ENCODE data around the gene MFAP3.
"Not testable (repeated sequence)": the region's sequence is repeated elsewhere in the genome, so short reads cannot be mapped to it uniquely, and the experiment has no call there.

The MFAP3 gene

DNA sequence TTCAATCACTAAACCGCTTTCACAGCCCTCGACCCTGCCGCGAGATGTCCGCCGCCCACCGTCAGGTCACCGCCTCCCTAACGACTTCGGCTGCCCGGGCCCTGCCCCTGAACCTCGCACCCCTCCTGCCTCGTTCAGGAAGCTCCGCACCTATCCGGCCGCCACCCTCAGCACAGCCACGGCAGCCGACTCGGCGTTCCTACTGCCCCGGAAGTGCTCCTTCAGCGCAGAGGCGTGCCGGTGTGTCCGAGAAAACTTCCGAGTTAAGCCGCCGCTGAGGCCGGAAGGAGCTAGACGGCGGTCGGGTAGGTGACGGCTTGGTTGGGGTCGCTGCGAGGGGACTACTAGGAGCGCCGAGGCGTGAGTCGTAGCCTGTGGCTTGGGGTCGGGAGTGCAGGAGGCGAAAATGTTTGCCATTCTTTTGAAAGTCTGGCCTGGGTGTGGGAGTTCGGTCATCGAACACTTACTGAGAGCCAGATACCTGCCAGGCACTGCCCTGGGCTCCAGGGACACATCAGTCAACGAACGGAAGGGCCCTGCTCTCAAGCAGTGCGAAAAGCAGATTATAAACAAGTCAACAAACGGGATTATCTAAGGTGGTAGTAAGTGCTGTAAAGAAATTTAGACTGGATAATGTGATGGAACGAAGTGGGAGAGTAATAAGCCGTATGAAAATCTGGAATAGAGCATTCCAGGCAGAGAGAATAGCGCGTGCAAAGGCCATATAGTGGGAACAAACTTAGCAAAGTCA, at the start of gene MFAP3, which contains the start of gene FAM114A2:
Gene MFAP3, plus strand, starts transcription at position 261 of the 751 bp plus-strand sequence. CDS start 10,756 bp downstream, outside the sequence.
Gene FAM114A2, minus strand, starts transcription at position 204 of the 751 bp plus-strand sequence. CDS start 3,957 bp downstream, outside the sequence.
- peak; percentile 37 for DNase-seq (ENCODE audit: low read depth)

DNA sequence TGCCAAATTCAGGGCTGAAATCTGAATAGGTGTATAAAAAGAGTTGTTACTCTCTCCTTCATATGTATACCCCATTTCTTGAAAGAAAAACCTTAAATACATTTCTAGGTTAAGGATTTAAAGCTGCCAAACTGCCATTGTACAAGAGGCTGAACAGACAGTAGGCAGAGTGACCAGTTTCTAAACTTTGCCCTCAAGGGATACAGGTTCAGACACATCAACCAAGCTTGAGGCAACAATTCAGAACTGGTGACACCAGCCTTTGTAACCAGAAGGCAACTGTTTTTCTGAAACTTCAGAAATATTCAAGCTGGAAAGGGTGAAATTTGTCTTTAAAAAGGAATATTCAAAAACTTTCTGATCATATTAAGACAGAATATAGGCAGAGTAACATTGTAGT, 47.6 kb upstream of the MFAP3 start:
- DNase-seq (ENCODE audit: low read depth): no peak

DNA sequence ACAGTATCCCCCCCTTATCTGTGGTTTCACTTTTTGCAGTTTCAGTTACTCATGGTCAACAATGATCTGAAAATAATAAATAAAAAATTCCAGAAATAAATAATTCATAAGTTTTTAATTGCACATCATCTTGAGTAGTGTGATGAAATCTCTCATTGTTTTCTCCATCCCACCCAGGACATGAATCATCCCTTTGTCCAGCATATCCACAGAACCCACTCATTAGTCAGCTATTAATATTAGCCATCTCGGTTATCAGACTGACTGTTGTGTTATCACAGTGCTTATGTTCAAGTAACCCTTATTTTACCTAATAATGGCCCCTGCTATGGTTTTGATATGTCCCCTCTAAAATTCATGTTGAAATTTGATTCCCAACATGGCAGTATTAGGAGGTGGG, 40.8 kb upstream of the MFAP3 start:
- DNase-seq (ENCODE audit: low read depth): no peak

DNA sequence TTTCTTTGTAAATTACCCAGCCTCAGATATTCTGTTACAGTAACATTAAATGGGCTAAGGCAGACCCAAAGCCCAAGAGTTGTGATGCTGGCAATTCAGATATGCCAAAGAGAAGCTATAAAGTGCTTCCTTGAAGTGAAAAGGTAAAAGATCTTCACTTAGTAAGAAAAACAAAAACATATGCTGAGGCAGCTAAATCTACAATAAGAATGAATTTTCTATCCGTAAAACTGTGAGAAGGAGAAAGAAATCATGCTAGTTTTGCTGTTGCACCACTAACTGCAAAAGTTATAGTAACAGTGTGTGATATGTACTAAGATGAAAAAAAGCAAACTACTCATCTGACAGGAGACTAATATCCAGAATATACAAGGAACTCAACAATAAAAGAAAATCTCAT, 40.0 kb upstream of the MFAP3 start:
- DNase-seq (ENCODE audit: low read depth): no peak

DNA sequence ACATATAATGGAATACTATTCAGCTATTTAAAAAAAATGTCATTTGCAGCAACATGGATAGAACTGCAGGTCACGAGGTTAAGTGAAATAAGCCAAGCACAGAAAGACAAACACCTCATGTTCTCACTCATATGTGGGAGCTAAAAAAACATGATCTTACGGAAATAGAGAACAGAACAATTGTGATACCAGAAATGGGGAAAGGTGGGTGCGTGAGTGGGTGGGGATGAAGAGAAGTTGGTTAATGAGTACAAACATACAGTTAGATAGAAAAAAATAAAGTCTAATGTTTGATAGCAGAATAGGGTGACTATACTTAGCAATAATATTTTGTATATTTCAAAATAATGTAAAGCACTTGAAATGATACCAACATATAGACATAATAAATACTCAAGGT, 38.8 kb upstream of the MFAP3 start:
- DNase-seq (ENCODE audit: low read depth): no peak

DNA sequence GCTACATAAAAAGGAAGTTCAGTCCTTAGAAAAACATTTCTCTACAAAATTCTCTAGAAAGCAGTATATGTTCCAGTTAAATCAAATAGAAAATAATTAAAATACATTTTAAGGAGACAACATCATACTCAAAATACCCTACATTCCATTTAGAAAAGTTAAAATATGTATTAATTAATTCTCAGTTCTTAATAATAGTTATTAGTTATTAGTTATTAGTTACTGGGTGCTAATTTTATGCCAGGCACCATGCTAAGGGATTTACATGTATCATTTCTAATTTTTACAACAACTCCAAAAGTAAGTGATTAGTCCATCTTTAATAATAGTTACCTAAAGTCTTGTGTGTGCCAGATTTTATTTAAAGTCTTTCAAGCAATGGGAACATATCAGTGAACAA, 38.1 kb upstream of the MFAP3 start:
- DNase-seq (ENCODE audit: low read depth): no peak

DNA sequence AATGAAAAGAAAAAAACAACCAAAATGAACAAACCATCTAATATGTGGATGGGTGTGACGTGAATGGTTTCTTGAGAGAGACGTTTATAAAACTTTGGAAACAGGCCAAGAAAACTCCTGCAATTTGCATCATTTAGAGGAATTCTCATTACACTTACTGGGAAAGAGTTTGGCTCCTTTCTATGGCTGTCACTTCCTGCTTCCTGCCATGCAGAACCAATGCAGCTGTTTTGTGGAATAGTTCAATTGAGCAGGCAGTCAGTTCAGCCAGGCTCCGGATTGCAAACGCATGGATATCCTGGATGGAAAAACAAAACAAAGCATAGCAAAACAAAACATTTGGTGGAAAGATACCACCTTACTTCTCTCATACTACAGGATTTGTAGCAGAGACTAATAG, 36.7 kb upstream of the MFAP3 start:
- no peak for DNase-seq (ENCODE audit: low read depth)

DNA sequence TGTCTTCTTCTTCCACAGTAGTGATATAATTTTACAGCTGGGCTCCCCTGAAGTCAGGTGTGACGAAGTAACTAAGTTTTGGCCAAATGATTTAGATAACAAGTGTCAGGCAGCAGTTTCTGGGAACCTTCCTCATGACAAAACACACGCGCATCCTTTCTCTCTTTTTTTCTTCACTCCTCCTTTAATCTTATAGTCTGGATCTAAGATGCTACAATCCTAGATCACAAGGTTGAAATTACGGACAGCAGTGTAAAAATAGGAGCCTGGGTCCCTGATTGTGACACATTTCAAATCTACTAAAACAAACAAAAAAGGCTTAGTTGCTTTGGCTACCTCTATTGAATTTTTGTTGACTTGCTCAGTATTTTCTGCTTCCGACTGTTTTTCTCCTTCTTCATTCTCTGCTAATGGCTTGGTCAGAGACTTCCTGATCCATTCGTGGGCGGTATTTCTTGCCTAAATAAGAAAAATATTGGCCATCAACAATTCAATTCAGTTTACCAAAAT, 36.2 kb upstream of the MFAP3 start:
- no peak for DNase-seq (ENCODE audit: low read depth)

DNA sequence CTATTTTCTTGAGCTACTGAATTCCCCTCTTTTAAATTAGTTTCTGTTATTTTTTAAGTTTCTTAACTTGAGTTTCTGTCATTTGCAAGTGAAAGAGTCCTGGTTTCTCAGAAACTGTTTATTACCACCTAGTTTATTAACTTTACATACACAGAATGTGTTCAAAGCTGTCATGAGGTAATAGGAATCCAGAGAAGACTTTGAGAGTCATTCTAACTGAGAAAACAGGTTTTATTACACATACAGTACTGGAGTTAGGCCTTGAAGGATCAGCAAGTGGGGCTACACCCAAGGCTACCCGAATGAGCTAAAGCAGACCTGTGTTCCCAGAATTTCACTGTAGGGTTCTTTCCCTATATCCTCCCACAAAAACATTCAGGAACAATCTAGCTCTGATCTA, 33.1 kb upstream of the MFAP3 start:
- DNase-seq (ENCODE audit: low read depth): no peak

DNA sequence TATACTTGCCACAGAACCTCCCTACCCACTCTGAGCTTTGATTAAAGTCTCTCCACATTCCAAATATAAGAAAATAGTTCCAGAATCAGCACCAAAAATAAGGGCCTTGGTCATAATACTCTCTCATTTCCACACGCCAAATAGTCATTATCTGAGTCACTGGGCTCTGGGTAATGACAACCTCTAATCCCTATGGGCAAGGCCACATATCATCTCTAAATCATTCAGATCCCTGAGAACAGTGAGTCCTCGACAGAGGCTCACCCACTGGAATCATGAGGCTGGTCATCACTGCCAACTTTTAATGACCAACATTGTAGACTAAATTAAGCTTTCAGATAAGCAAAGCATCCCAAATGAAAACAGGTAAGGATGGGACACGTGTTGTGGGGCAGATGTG, 28.1 kb upstream of the MFAP3 start:
- peak; percentile 17 for DNase-seq (ENCODE audit: low read depth)

DNA sequence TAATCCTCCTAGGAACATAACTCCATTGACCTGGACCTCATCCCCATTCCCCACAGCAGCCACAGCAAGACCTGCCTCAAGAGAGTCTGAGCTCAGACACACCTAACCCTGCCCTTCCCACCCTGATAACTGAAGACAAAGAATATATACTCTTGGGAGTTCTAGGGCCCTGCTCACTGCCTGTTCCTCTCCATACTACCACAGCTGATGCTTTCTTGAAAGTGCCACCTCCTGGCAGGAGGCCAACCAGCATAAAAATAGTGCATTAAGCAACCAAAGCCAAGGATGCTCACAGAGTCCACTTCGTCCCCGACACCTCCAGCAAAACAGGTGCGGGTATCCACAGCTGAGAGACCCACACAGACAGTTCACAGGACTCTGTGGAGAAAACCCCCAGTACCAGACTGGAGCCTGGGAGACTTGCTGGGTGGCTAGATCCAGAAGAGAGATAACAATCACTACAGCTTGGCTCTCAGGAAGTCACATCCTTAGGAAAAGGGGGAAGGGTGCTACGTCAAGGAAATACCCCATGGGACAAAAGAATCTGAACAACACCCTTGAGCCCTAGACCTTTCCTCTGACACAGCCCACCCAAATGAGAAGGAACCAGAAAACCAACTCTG, 23.6 kb upstream of the MFAP3 start:
- no peak for DNase-seq (ENCODE audit: low read depth)

DNA sequence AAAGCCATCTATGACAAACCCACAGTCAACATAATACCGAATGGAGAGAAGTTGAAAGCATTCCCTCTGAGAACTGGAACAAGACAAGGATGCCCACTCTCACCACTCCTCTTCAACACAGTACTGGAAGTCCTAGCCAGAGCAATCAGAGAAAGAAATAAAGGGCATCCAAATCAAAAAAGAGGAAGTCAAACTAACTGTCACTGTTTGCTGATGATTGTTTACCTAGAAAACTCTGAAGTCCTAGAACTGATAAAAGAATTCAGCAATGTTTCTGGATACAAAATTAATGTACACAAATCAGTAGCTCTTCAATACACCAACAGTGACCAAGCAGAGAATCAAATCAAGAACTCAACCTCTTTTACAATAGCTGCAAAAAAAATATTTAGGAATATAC, 19.8 kb upstream of the MFAP3 start:
- not testable (repeated sequence) for DNase-seq (ENCODE audit: low read depth)

DNA sequence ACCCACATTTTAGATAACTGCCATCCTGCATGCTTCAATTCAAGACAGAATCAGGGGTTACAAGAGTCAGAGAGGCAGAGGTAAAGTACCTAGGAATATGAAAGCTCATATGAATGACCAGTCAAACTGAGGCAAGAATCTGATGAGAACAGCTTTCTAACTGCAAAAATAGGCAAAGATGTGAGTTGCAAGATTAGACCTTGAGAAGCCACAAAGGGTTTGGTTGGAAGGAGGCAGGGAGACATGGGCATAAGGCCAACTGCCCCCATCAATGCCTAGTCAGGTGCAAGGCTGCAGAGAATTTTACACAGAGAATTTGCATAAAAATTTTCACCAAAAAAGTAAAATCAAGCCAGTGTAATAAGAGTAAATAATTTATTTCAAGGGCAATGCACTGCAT, 12.8 kb upstream of the MFAP3 start:
- DNase-seq (ENCODE audit: low read depth): no peak

DNA sequence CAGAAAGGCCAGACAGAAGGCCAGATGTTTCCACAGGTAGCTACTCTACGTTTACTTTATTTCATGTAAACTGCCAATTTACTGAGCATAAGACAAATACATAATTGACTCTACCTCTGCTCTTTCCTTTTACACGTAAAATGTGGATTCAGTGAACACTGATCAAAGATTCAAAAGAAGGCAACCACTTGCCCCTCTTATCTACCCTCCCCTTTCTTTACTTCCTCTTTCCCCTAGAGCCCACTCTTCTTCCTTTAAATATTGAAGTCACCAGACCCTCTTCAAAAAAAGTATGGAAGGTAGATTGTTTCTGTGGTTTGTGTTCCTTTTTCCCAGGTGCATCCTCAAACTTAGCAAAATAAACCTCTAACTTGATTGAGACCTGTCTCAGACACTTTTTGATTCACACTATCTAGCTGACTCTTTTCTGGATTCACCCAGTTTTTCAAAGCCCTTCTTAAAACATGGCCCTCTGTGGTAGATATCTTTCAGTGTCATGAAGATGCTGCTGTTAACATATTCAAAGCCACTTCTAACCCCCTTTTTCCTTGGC, 6.8 kb upstream of the MFAP3 start:
- DNase-seq (ENCODE audit: low read depth): no peak

DNA sequence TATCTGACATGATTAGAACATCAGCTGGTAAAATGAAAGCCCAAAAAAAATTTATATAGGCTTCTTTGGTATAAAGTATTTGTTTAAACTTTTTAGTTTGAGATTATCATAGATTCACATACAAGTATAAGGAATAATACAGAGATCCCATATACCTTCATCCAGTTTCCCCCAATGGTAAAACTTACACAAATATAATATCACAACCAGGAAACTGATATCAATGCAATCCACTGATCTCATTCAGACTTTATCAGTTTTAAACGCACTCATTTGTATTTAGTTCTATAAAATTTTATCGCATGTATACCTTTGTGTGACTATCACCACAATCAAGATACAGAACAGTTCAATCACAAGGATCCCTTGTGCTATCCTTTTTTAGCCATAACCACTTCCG, 3.8 kb upstream of the MFAP3 start:
- no peak for DNase-seq (ENCODE audit: low read depth)

DNA sequence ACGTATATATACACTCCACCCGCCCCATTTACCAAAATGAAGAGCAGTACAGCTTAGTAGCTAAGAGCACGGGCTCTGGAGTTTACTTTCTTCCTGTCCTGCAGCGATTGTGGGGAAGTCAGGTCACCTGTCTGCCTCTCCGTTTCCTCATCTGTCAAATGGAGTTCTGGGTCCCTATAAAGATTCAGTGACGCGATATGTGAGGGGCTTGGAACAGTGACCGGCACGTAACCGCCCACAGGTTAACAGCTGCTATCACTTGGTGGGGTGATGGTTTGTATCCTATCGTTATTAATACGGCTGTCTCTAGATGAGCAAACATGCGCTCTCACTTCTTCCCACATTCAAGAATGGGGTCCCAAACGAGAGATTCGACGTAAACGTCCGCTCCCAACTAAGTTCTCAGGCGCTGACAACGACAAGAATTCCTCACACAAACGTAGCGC, 483 bp upstream of the MFAP3 start:
- no peak for DNase-seq (ENCODE audit: low read depth)

DNA sequence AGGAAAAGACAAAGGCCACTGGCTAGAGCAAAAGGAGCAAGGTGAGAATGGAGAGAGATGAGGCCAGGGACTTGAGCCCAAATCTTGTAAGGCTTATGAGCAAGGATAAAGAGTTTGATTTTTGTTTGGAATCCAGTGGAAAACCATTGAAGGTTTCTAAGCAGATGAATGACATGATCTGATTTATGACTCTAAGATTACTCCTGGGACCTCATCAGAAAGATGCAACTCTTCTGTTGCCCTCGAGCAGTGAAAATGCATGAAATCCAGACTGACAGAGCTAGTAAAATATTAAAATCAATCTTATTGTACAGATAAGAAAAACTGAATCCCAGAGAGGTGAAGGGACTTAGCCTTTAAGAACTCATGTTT, 677 bp downstream of the MFAP3 start:
- DNase-seq (ENCODE audit: low read depth): no peak

DNA sequence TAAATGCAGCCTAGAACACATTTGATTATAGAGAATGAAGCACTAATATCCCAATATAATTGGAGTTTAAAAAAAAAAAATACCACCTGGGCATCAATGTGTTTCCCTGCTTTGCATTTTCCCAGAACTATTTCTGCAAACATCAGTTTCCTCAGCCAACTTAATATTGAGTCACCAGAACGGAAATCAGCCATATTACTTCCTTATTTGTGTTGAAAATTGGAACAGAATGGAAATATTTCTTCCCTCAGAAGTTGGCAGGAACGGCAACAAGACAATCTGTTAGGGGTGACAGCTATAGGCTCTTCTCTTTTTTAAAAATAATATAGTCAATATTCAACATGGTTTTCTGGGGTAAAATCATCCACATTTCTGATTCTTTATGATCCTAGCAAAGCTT, 4.0 kb downstream of the MFAP3 start:
- DNase-seq (ENCODE audit: low read depth): peak; percentile 1

DNA sequence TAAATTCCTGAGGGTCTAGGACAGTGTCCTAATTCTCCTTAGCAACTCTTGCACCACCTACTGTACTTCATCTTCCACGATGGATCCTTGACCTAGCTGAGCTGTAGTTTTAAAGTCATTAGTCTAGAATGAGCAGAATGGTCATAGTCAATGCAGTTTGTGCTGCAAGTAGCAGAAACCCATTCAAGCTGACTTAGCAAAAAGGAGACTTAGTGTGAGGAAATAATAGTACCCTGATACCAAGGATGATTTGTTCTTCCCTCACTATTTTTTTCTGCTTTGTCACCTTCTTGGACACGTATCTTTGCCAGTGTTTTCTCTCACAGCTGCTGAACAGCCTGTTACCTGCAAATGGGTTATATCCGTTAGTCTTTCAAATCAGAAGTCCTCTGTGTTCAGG, 5.3 kb downstream of the MFAP3 start:
- no peak for DNase-seq (ENCODE audit: low read depth)

DNA sequence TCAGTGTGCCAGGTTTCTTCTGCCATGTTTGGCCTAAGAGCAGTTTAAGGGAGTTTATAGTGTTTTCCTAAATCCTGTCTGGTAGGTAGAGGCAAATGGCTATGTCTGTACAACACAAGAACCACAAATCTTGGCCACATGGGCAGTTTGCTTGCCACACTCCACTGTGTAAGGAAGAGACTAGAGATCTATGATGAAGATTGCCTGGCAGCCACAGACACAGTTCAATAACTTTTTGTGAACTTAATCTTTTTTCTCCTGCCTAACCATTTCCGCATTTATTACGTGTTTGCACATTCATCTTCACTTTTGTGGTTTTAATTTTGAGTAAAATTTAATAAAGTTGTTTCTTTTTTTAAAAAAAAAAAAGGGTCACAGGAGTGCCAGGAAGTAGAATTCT, 5.8 kb downstream of the MFAP3 start:
- no peak for DNase-seq (ENCODE audit: low read depth)

DNA sequence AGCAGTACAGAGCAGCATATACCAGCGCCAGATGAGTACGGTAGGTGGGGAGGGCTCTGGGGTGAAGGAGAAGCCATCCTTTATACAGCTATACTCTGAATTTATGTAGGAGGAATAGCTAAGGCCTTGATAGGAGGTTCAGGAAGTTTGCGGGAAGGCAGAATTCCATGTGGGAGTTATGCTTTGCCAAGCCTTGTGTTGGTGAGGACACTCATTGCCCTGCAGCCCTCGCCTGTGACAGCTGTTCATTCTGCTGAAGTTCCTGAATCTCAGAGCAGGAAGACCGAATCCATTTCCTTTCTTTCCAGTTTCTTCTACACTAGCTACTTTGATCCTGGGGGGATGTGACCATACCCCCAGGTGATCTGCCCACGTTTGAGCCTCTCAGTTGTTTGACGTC, 7.7 kb downstream of the MFAP3 start:
- no peak for DNase-seq (ENCODE audit: low read depth)

DNA sequence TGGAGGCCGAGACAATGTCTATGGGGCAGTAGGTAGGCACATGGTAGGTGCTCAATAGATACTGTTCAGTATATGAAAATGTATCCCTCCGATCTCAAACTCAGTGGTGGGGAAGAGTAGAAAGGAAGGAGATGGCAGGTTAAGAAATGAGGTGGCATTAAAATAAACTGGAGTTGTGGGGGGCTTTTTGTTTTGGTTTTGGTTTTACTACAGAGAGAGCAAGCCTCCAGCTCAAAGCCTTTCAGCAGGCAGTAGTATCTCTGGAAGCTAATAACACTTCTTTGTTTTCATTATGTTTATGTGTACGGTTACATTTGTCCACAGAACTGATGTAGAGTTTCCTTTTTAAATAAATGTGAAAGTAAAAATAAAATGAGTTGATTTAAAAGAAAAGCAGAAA, 8.6 kb downstream of the MFAP3 start:
- DNase-seq (ENCODE audit: low read depth): no peak

DNA sequence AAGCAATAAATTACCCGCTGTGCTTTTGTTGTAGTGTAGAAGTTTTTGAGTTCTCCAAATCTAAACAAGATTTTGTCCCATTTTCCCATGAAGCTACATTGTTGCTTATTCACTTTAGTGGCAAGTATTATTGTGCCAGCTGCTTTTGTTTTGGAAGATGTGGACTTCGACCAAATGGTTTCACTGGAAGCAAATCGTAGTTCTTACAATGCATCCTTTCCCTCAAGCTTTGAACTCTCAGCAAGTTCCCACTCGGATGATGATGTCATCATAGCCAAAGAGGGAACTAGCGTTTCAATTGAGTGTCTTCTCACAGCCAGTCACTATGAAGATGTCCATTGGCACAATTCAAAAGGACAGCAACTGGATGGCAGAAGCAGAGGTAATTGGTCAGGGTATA, 10.9 kb downstream of the MFAP3 start:
- no peak for DNase-seq (ENCODE audit: low read depth)

All from GM04503 (cell line).